Stimulated activated CD8-positive, alpha-beta memory T cell treated with anti-CD3 and anti-CD28 coated beads, Interleukin-15, amount 100 ng/mL, for 4 hours (primary cell): Measurements from ENCODE around the gene LEPROT.
"Not testable (repeated sequence)": the region's sequence is repeated elsewhere in the genome, so short reads cannot be mapped to it uniquely, and the experiment has no call there.

Source experiments
- DNase-seq, 2 donors: peaks; one replicate each; pipeline ENCODE4 v3.0.0-alpha.2; 2020; ENCODE audit warnings: low read depth in 2 of 2

LEPROT gene

DNA sequence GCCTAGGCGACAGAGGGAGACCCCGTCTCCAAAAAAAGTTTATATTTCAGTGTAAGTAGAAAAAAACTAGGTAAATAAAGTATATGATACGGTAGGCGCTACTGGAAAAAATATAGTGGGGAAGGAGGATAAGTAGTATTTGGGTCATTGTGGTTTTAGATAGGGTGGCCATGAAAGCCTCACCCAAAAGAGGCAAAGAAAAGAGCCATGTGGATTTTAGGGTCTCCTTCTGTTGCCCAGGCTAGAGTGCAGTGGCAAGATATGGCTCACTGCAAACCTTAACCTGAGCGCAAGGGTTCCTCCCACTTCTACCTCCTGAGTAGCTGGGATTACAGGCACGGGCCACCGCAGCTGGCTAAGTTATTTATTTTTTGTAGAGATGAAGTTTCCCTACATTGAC lies 17.1 kb downstream of the LEPROT start:
- DNase-seq, result no peak

DNA sequence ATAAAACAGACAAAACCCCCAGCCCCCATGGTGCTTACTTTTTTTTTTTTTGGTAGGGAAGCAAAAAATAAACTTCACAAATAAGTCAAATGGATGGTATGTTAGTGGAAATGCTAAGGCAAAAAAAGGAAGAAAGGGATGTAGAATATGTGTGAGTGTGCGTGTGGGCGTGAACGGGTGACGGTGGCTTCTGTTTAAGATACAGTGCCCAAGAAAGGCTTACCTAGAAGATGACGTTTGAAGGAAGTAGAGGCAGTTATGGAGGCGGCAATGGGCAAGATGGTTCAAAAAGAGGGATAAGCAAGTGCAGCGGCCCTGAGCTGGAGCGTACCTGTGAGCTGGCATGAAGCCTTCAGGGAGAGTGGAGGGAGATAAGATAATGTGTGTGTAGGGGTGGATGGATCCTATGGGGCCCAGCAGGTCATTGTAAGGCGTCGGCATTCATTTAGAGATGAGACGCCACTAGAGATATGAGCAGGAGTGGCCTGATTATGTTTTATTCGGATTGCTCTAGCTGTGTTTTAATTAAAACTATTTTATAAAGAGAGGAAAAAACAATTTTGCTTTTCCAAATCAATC lies 19.9 kb downstream of the LEPROT start:
- no peak for DNase-seq

DNA sequence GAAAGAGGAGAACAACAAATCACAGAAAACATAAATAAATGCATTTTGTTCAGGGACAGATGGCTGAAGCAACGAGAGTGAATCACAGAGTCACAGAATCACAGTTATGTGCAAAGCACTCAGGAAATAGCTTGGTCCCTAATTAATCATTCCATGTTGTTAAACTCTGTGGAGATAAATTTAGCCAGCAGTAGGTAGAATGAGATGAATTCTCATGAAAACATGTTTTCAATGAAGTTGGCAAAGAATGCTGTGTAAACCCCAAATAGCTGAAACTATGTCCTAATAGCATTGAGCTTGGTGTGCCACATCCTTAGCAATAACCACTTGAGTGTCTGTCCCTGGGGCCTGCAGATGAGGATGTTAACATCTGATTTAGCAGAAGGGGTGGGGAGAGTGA lies 20.4 kb downstream of the LEPROT start:
- no peak for DNase-seq

DNA sequence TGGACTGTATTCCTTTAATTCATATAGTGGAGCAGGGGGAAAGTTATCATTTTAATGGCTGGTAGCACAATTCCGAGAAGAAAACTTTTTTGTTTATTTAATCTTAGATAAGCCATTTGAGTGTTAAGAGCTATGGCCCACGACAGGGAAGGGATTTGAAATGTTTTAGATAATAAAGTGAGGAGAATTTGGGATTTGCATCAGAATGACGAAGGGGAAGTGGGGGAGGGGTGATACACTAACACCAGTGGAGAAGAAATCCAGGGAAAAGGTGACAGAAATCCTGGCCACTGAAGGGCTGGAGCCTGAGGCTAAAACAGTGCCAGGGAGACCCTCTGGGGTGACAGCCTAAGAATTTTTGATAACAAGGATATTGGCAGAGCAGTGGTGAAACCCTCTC lies 21.0 kb downstream of the LEPROT start:
- no peak for DNase-seq

DNA sequence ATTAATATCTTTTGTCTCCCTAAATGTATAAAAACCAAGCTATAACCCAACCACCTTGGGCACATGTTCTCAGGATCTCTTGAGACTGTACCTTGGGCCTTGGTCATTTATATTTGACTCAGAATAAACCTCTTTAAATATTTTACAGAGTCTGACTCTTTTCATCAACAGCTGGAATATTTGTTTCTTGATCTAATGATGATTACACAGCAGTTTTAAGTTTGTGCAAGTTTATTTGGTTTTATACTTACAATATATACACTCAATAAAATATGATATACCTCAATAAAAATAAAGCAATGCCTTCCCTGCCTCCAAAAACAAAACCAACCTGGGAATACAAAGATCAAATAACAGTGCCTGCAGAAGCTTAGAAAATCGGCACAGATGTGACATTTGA lies 22.0 kb downstream of the LEPROT start:
- DNase-seq, result no peak

DNA sequence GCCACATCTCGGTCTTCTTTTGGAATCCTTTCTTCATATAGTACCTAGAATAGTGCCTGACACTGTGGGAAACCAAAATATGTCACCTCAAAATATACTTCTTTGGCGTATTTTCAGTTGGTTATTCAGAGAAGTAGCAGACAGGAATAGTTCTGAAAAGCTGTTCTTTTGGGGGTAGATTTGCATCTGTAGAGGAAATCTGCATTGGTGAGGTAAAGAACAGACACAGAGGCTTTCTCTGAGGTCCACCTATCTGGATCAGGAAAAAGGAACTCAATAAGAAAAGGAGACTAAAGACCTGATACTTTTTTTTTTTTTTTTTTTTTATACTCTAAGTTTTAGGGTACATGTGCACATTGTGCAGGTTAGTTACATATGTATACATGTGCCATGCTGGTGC lies 23.2 kb downstream of the LEPROT start:
- no peak for DNase-seq

DNA sequence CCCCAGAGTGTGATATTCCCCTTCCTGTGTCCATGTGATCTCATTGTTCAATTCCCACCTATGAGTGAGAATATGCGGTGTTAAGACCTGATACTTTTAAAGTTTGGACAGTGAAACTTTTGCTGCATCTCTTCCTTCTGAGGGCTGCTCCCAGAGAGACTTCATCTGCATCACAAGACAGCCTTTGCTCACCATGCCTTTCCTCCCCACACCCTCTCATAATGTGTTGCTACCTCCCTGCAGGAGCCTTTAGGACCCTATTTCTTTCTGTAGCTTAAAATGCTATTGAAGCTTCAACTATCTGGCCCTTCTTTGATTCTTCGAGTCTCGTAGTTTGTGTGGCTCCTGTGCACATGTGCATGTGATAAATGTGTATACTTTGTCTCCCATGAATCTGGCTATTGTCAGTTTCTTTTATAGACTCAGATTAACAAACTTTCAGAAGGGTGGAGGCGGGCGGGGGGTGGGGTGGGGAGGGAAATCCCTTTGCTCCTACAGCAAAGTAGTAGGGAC lies 23.7 kb downstream of the LEPROT start:
- DNase-seq, result no peak

DNA sequence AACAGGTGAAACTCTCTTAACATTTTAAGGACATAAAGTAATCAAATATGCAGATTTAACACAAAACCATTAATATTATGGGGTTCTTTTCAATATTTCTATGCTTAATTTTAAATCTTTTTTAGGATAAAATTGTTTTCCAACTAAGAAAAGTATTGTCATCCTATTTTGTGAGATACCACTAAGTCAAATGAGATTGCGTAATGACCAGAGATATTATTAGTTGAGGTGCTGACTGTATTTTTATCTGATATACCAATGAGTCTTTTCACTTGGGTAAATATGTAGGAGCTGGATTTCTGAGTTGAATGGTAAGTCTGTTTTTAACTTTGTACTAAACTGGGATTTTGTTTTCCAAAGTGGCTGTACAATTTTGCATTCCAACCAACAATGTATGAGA lies 25.4 kb downstream of the LEPROT start:
- DNase-seq, result no peak

DNA sequence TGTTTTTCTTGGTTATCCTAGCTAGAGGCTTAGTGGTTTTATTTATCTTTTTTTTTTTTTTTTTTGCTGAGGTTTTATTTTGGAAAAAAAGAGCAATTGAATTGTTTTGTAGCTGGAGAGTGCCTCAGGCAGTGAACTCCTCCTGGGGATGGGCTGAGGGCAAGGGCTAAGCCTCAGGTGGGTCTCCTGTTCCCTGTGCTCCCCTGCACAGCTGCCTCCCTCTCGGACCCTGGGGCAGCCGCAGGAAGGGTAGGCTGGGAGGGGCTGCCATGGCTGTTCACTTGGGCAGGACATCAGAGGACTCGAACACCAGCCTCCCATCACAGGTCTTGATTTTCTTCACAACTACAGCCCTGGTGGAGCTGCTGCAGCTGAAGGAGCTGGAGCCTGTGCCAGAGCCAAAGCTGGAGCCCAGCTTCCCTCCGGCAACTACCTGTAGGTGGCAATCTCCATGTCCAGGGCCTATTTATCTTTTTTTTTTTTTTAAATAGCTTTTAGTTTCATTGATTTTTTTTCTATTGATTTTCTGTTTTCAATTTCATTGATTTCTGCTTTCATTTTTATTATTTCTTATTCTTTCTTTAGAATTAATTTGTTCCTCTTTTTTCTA lies 28.9 kb downstream of the LEPROT start:
- no peak for DNase-seq

DNA sequence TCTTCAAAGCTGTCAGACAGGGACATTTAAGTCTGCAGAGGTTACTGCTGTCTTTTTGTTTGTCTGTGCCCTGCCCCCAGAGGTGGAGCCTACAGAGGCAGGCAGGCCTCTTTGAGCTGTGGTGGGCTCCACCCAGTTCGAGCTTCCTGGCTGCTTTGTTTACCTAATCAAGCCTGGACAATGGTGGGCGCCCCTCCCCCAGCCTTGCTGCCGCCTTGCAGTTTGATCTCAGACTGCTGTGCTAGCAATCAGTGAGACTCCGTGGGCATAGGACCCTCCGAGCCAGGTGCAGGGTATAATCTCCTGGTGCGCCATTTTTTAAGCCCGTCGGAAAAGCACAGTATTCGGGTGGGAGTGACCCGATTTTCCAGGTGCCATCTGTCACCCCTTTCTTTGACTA lies 35.2 kb downstream of the LEPROT start:
- not testable (repeated sequence) for DNase-seq

DNA sequence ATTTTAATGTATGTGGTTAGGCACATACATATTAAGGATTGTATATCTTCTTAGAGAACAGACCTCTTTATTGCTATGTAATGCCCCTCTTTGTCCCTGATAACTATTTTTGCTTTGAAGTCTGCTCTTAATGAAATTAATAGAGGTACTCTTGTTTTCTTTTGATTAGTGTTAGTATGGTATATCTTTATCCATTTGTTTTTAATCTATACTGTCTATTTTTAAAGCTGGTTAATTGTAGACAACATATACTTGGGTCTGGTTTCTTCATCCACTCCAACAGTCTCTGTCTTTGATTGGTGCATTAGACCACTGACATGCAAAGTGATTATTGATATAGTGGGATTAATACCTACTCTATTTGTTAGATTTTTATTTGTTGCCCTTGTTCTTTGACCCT lies 36.0 kb downstream of the LEPROT start:
- DNase-seq, result no peak

DNA sequence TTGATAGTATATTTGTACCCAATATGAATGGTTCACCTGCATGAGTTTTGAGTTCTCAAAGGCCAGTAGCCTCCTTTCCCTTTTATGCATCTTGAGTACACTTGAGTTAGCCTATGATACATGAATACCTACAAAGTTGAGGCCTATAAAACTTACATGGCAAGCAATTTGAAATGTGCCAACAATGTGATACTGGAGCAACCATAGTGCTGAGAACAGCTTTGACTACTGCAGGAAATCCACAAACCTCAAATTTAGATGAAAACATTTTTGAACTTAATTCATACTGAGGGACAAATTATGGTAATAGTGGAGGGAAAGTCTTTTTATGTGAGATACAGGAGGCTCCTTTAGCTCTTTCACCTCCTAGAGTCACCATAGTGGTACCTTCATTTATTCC lies 37.4 kb downstream of the LEPROT start:
- DNase-seq, result no peak

DNA sequence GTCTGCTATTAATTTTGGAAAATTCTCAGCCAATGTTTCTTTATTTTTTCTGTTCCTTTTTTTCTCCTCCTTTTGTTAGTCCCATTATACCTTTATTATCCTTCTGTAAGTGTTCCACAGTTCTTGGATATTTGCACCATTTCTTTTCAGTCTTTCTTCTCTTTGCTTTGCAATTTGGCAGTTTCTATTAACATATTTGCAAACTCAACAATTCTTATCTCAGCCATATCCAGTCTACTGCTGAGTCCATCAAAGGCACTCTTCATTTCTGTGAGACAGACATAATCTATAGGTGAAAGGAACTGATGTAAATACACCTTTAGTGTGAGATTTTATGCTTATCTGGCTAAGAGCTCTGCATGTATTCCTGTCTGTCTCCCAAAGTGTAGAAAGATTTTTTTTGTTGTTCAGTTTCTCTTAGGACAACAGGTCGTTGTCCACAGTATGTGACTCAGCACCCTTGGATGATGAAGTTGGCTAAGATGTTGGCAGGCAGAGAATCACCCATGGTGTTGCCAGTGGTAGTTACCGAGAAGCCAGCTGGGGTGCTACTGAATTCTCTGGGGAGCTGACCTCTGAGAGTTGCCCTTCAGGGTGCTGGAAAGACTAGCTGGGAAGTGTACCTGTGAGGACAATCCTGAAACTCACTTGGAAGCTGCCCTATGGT lies 38.4 kb downstream of the LEPROT start:
- no peak for DNase-seq

DNA sequence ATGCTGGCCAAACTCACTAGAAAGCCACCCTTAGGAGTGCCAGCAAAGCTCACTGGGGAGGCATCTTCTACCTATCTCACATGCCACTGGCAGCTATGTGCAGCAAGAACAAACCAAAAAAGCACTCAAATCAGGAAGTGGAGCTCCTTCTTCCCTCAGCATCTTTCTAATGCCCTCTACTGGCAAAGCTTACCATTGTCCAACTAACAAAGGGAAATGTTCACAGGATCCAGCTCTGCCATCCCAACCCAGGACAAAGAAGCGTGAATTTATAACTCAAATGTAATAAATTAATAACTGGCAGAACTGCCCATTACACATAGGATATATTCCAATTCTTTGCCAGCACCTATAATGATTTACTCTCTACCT lies 38.9 kb downstream of the LEPROT start:
- DNase-seq, result no peak

DNA sequence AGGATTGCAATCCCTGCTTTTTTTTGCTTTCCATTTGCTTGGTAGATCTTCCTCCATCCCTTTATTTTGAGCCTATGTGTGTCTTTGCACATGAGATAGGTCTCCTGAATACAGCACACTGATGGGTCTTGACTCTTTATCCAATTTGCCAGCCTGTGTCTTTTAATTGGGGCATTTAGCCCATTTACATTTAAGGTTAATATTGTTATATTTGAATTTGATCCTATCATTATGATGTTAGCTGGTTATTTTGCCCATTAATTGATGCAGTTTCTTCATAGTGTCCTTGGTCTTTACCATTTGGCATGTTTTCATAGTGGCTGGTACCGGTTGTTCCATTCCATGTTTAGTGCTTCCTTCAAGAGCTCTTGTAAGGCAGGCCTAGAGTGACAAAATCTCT lies 45.4 kb downstream of the LEPROT start:
- DNase-seq, result not testable (repeated sequence)

DNA sequence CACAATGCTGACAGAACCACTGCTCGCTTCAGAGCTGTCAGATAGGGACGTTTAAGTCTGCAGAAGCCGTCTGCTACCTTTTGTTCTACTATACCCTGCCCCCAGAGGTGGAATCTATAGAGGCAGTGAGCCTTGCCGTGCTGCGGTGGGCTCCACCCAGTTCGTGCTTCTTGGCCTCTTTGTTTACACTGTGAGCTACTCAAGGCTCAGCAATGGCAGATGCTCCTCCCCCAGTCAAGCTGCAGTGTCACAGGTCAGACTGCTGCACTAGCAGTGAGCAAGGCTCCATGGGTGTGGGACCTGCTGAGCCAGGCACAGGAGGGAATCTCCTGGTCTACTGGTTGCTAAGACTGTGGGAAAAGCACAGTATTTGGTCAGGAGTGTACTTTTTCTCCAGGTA lies 47.1 kb downstream of the LEPROT start:
- DNase-seq, result no peak

DNA sequence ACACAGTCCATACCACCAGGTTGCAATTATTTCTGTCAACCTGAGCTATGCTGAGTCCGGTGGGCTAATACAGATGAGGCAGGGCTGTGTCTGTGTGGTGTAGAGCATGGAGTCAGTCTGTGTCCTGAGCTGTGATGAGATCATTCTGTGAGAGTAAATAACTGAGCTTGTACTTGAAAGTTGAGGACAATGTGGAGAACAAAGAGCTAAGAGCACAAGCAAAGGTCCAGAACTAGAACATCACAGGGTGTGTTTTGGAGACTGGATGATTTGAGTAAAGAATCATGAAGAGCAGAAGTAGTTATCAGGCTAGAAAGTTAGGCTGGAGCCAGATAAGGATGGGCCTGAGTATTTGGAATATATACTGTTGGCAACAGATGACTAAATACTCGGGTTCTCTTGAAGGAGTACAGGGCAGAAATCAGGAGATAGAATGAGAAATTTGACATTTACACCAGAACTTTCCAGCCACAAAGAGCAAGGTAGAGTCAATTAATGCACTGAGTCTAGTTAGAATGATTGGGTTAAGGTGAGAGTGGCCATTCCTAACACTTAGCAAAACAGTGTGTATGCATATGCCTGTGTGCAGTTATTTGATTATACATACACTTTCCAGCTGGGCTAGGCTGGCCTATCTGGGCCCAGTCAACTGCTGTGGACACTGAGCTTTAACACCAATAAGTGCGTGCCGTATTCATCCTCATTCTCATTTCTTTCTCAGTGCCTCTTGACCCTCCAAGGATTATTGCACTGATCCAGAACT lies 48.8 kb downstream of the LEPROT start:
- no peak for DNase-seq

DNA sequence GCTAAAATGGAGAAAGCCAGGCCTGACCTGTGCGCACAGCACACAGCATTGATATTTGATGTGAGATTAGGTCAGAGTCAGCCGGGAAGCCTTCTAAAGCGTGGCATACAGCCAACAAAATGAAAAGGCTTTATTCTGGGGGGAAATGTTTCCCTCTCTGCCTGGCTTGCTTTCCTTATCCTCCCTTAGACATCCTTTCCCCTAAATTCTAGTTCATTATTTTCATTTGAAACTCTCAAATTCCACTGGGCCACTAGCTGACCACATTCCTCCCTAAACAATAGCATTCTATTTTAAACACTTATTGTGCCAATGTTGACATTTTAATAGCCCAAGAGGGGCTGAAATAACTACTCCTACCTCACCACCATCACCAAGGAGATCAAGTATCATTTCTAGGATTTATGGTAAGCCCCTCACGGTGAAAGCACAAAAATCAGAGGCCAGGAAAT lies 49.4 kb downstream of the LEPROT start:
- DNase-seq, result no peak

DNA sequence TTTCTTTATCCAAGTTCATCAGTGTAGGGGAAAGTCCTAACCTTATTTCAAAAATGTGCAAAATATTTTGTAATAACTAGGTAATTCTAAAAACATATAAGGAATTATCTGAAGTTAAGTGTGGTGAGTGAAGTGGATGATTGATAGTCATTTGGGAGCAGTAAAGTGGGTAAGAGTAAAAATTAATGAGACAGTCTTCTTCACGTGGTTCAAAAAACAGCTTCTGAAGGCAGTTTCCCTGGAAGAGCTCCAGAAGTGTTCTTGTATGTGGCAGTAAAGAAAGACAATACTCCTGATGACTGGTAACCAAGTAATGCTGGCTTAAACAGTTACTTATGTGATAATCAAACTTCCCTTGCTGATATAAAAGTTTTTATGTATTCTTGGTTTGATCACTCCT lies 50.3 kb downstream of the LEPROT start:
- no peak for DNase-seq

DNA sequence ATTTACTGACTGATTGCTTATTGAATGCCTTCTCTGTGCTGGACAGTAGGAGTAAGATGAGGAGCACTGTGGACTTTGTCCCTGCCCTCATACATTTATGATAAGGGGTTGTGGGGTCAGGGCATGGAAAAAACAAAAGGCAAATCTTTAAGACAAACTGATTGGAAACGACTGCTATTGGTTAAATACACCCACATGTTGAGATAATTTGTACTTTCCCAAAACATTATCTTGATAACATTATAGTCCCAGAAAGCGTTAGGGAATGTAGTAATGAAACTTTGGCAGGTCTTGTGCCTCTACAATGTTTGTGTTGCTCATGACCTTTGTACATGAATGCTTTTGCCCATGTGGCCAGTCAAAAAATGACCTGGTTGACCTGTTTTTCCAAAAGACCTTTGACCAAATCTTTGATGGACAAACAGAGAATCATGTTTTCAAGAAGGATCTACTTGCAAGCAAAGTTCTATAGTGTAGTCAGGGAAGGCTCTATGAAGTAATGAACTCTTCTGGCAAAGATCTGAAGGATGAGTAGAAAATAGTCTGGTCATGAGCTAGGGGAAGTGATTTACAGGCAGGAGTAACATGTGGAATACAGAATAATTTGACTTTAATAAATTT lies 50.9 kb downstream of the LEPROT start:
- no peak for DNase-seq

DNA sequence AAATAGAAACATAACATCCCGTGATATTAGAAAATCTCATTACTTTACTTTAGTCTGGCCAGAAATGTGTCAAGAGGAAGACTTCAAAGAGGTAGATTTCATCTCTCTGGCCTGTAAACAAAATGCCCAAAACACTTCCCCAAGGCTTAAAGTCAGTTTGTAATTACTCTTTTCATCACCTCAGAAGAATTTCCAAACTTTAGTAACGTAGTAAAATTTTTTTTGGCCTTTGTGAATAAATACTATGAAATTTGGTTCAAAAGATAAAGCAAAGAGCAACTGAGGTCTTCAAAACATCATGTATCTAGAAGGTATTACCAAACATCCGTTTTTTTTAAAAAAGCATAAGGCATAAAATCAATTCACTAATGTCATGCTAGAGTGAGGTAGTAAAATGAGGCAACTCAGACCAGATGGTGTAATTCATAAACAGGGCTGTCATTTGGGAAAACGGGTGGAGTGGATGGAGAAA lies 51.4 kb downstream of the LEPROT start:
- DNase-seq, result no peak

DNA sequence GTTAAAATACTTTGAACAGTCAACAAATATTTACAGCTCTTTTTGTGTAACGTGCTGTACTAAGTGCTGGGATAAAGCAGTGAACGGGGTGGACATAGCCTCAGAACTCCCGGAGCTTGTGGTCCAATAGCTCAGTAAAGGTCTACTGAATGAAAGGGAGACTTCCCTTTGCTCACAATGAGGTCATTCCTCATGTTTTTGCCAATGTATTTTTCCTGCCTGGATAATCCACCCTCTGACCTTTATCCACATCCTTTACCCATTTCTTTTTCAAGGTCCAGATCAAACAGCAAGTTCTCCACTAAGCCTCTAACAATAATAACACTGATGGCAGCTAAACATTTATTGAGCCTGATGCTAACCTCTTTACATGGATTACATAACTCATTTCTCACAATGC lies 55.9 kb downstream of the LEPROT start:
- DNase-seq, result no peak
